GM12878 (cell line): ENCODE results near the gene TMCC2. TPM values are rescaled to one million over a fixed set of nuclear protein-coding genes. Genes with fewer than 3 reads are reported as not detected.
A peak's percentile ranks its signal among the peaks of the same experiment; 100 is the strongest.

Source experiments
- ATF2 ChIP-seq: IDR thresholded peaks from 2 replicates; pipeline ENCODE4 v1.6.1; 2012; ENCODE audit warnings: low read length, inconsistent platforms
- BCL11A ChIP-seq: IDR thresholded peaks from 2 replicates; pipeline ENCODE4 v1.6.1; 2011; ENCODE audit warnings: low read depth, low read length
- BHLHE40 ChIP-seq, 2 experiments: fragments of 450-650 bp in 1 of 2; IDR thresholded peaks; 2 replicates each; pipeline ENCODE4 v1.6.1; 2011 to 2017; ENCODE audit warnings: low read depth in 2 of 2, borderline replicate concordance in 1 of 2, improper control_type of control experiment in 1 of 2, low read length in 1 of 2, mild to moderate bottlenecking in 1 of 2
- BMI1 ChIP-seq: fragments of 450-650 bp; IDR thresholded peaks from 2 replicates; pipeline ENCODE4 v1.6.1; 2016; ENCODE audit warnings: mild to moderate bottlenecking, moderate library complexity, borderline replicate concordance
- CBFB ChIP-seq: IDR thresholded peaks from 2 replicates; pipeline ENCODE4 v1.6.1; 2016; ENCODE audit warnings: antibody characterized with exemption, low read depth
- CBX3 ChIP-seq: fragments of 200-600 bp; sonication (generic); IDR thresholded peaks from 2 replicates; pipeline ENCODE4 v1.6.1; 2016; ENCODE audit warnings: low read depth, borderline replicate concordance
- CREM ChIP-seq: IDR thresholded peaks from 2 replicates; pipeline ENCODE4 v1.6.1; 2014; ENCODE audit warnings: antibody characterized with exemption, low read depth
- FOXK2 ChIP-seq: fragments of 450-650 bp; IDR thresholded peaks from 2 replicates; pipeline ENCODE4 v1.6.1; 2017; ENCODE audit warnings: mild to moderate bottlenecking, moderate library complexity
- IRF4 ChIP-seq: IDR thresholded peaks from 2 replicates; pipeline ENCODE4 v1.6.1; 2011; ENCODE audit warnings: low read depth, low read length
- IRF5 ChIP-seq: fragments of 450-650 bp; IDR thresholded peaks from 2 replicates; pipeline ENCODE4 v1.6.1; 2017; ENCODE audit warnings: borderline replicate concordance
- PKNOX1 ChIP-seq: fragments of 450-650 bp; IDR thresholded peaks from 2 replicates; pipeline ENCODE4 v1.6.1; 2016; ENCODE audit warnings: mild to moderate bottlenecking
- POLR2AphosphoS5 ChIP-seq: IDR thresholded peaks from 2 replicates; pipeline ENCODE4 v1.6.1; 2011; ENCODE audit warnings: mild to moderate bottlenecking, low read length, inconsistent platforms
- POU2F2 ChIP-seq: IDR thresholded peaks from 3 replicates; pipeline ENCODE4 v1.6.1; 2011; ENCODE audit warnings: low read depth, mild to moderate bottlenecking, low read length, borderline replicate concordance
- PRDM15 ChIP-seq: fragments of 450-650 bp; formaldehyde crosslinking; IDR thresholded peaks from 2 replicates; pipeline ENCODE4 v1.4.0; 2020; ENCODE audit warnings: mild to moderate bottlenecking, moderate library complexity
- RCOR1 ChIP-seq: conservative IDR thresholded peaks from 2 replicates; pipeline ENCODE4 v1.6.1; 2012; ENCODE audit warnings: low read depth, low read length, improper control_type of control experiment
- ZNF207 ChIP-seq: fragments of 450-650 bp; IDR thresholded peaks from 2 replicates; pipeline ENCODE4 v1.6.1; 2014; ENCODE audit warnings: antibody characterized with exemption, mild to moderate bottlenecking, borderline replicate concordance
- ZNF217 ChIP-seq: fragments of 450-650 bp; IDR thresholded peaks from 2 replicates; pipeline ENCODE4 v1.6.1; 2017; ENCODE audit warnings: antibody characterized with exemption, mild to moderate bottlenecking
- ZNF687 ChIP-seq: fragments of 450-650 bp; IDR thresholded peaks from 2 replicates; pipeline ENCODE4 v1.6.1; 2017; ENCODE audit warnings: mild to moderate bottlenecking, moderate library complexity
- polyA plus RNA-seq, 11 experiments: library from polyadenylated mRNA; depleted of rRNA in 4 of 11; unstranded in 6 of 11; stranded (reverse) in 5 of 11; fragments of >200 nt; fragmentation: Nextera tagmentation in 4 of 11; fragmentation: Illumina TruSeq in 1 of 11; extraction: Ambion mirVana in 4 of 11; extraction: Trizol in 1 of 11; gene quantifications; 1 replicate in 1 of 11; 2 replicates in 10 of 11; pipeline versions ENCODE4 v1.2.1 to v1.2.3, GENCODE V29; 2011 to 2016; ENCODE audit warnings: inconsistent platforms in 2 of 11, missing spikeins in 2 of 11, low read depth in 1 of 11
- total RNA-seq, 4 experiments: library from RNA; depleted of rRNA in 3 of 4; stranded (reverse); fragments of >200 nt in 3 of 4; fragmentation: Illumina TruSeq in 1 of 4; extraction: Trizol in 1 of 4; gene quantifications; 2 replicates each; pipeline versions ENCODE4 v1.2.1 to v1.2.3, GENCODE V29; 2013 to 2021

TMCC2 gene
- total and polyA plus RNA-seq, 10 of the 15 experiments (the other 5 are each of a cell fraction or from before 2014, with no cell fraction given) = 0.06 to 2.3 (median 0.76) TPM

GRCh38 chr1:205287767-205288559 is 60.2 kb downstream of the TMCC2 start (continued):
- peak; percentile 96 for TF ChIP-seq PKNOX1
- TF ChIP-seq IRF5 = 0 out of 2 replicates have a peak, but pooled peaks have one; percentile 39
- no peak for TF ChIP-seq CBX3
- peak; percentile 92; the same call in 1 of the 2 replicates for TF ChIP-seq RCOR1
- 0 out of 2 replicates have a peak, but pooled peaks have one; percentile 54 for TF ChIP-seq ZNF687
- peak; percentile 88; the same call in 2 of the 3 replicates for TF ChIP-seq POU2F2
- peak; percentile 31; the same call in 1 of the 2 replicates for TF ChIP-seq POLR2AphosphoS5
- TF ChIP-seq BCL11A = peak; percentile 98
- TF ChIP-seq FOXK2 = peak; percentile 92
- peak; percentile 99 for TF ChIP-seq CBFB
- peak; percentile 99 for TF ChIP-seq ATF2
- TF ChIP-seq PRDM15 (CRISPR knock-in tag) = no peak
- TF ChIP-seq IRF4 = peak; percentile 97
- peak; percentile 54; the same call in 1 of the 2 replicates for TF ChIP-seq ZNF207
- TF ChIP-seq BMI1 = peak; percentile 88
- TF ChIP-seq CREM = peak; percentile 98
- peak; percentile 88 to 94 for TF ChIP-seq BHLHE40 (IDR thresholded peaks at IDR 0.05; ENCODE audit: borderline replicate concordance in 1 of 2, low read depth in 2 of 2, low read length in 1 of 2)
- peak; percentile 49; the same call in 1 of the 2 replicates for TF ChIP-seq ZNF217
